ENCODE measurements around the gene ZNF189. TPM values are rescaled to one million over a fixed set of nuclear protein-coding genes. Genes with fewer than 3 reads are reported as not detected.

ZNF189 gene
- total and polyA plus RNA-seq, 2 donors (not counting 3 experiments of a cell fraction or from before 2014, with no cell fraction given), result 3.3 to 14.6 TPM

DNA sequence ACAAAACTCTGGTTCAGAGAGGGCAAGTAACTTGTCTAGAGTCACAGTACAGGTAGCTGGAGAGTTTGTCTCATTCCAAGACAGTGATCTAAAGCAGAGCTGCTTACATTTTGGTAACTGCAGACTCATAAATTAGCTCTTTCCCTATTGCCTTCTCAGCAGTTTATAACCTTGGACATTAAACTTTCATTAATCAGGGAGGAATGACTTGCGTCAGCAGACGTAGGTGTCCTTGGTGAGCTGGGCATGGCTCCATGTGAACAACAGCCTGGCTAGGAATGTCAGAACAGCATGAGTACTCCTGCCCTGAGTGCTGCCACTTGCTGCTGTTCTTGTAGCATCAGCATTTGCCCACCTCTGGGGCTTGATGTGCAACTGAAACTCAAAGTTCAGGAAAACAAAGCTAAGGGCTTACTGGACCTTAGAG is 39.2 kb downstream of the ZNF189 start:
- BruUV-seq (replicated peaks), result no TSS peak
- H4K20me1 ChIP-seq (replicated peaks; ENCODE audit: control insufficient read depth, extremely low read depth, insufficient read depth, low read length), result no peaks in the 10 kb centered on the region
- intact Hi-C loops (cut with micrococcal nuclease) (no loop called here), dilution Hi-C loops (cut with MboI; ENCODE audit: extremely low pct_ligation_motif_present, low sequenced_read_pairs) (no loop called here)
- ChIA-PET CTCF (interaction anchor here (1.8 kb wide), 1 partner anchor 11 kb away, joined by 8 read pairs; no protein-coding TSS in a partner anchor), POLR2A (no interaction called here)
- H3K9ac ChIP-seq (replicated peaks; ENCODE audit: extremely low read depth, insufficient read depth, low read length), result no peak overlapping the region
- peaks cover 2 to 3% of the 10 kb centered on the region in 2 experiments for H3K27me3 ChIP-seq (ENCODE audit: control insufficient read depth in 2 of 2, insufficient read depth in 2 of 2, low read length in 2 of 2)
- no peak overlapping the region for H3K4me2 ChIP-seq (ENCODE audit: insufficient read depth, low read length)
- H3K36me3 ChIP-seq (ENCODE audit: control insufficient read depth in 2 of 2, extremely low read depth in 1 of 2, insufficient read depth in 2 of 2, low read length in 2 of 2), result no peaks in the 10 kb centered on the region
- no peak overlapping the region for H3K27ac ChIP-seq (ENCODE audit: insufficient read depth, low read depth, low read length)
- no peaks in the 10 kb centered on the region for H3K79me2 ChIP-seq (ENCODE audit: control insufficient read depth, insufficient read depth, low read length)
- FAIRE-seq (no peak), DNase-seq (ENCODE audit: low read depth, low spot score) (no peak)
- H3K4me3 ChIP-seq (replicated peaks in 1 of 3; ENCODE audit: insufficient read depth in 1 of 3, low read depth in 1 of 3, low read length in 3 of 3), result no peak overlapping the region
- no peak overlapping the region for H2AFZ ChIP-seq (ENCODE audit: low read depth, low read length)
- TF ChIP-seq EZH2 (IDR thresholded peaks at IDR 0.05; ENCODE audit: borderline replicate concordance, low read depth, low read length, severe bottlenecking) (no peak), MYC (IDR thresholded peaks at IDR 0.05; ENCODE audit: low read depth, low read length) (no peak), JUN (IDR thresholded peaks at IDR 0.05; ENCODE audit: borderline replicate concordance, insufficient read depth, insufficient read length, low read depth) (no peak), POLR2A (IDR thresholded peaks at IDR 0.05; ENCODE audit: low read depth, low read length) (no peak), POLR2AphosphoS5 (IDR thresholded peaks at IDR 0.05; ENCODE audit: insufficient read depth, low read depth, low read length) (no peak), FOS (IDR thresholded peaks at IDR 0.05; ENCODE audit: borderline replicate concordance, insufficient read depth, low read length) (no peak), GATA2 (IDR thresholded peaks at IDR 0.05; ENCODE audit: insufficient read depth, insufficient read length, low read depth, low read length) (no peak)
- TF ChIP-seq, protein P1, sequence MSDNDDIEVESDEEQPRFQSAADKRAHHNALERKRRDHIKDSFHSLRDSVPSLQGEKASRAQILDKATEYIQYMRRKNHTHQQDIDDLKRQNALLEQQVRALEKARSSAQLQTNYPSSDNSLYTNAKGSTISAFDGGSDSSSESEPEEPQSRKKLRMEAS (IDR thresholded peaks at IDR 0.05; ENCODE audit: insufficient read depth, insufficient read length), result no peak
- TF ChIP-seq, protein P2, sequence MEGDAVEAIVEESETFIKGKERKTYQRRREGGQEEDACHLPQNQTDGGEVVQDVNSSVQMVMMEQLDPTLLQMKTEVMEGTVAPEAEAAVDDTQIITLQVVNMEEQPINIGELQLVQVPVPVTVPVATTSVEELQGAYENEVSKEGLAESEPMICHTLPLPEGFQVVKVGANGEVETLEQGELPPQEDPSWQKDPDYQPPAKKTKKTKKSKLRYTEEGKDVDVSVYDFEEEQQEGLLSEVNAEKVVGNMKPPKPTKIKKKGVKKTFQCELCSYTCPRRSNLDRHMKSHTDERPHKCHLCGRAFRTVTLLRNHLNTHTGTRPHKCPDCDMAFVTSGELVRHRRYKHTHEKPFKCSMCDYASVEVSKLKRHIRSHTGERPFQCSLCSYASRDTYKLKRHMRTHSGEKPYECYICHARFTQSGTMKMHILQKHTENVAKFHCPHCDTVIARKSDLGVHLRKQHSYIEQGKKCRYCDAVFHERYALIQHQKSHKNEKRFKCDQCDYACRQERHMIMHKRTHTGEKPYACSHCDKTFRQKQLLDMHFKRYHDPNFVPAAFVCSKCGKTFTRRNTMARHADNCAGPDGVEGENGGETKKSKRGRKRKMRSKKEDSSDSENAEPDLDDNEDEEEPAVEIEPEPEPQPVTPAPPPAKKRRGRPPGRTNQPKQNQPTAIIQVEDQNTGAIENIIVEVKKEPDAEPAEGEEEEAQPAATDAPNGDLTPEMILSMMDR (IDR thresholded peaks at IDR 0.05; ENCODE audit: extremely low read depth in 1 of 2, insufficient read depth in 1 of 2, low read depth in 1 of 2, low read length in 2 of 2), result no peak
- no peaks in the 10 kb centered on the region for H3K9me3 ChIP-seq (replicated peaks; ENCODE audit: control insufficient read depth, insufficient read depth, low read length)
- H3K4me1 ChIP-seq (ENCODE audit: control insufficient read depth, extremely low read depth, insufficient read depth, low read length), result no peaks in the 10 kb centered on the region
- no peaks in the 10 kb centered on the region for H3K9me1 ChIP-seq (replicated peaks; ENCODE audit: control insufficient read depth, extremely low read depth, insufficient read depth, low read length)

Data from endothelial cell of umbilical vein (primary cell).